Bone marrow (tissue), 2 donors: Measurements from ENCODE around the gene SLC17A8.
A peak's percentile ranks its signal among the peaks of the same experiment; 100 is the strongest.

ENCODE experiments used
- DNase-seq, 2 donors: peaks; one replicate each; lab custom pipeline; 2025; lab: John Stamatoyannopoulos, UW

SLC17A8 gene

DNA sequence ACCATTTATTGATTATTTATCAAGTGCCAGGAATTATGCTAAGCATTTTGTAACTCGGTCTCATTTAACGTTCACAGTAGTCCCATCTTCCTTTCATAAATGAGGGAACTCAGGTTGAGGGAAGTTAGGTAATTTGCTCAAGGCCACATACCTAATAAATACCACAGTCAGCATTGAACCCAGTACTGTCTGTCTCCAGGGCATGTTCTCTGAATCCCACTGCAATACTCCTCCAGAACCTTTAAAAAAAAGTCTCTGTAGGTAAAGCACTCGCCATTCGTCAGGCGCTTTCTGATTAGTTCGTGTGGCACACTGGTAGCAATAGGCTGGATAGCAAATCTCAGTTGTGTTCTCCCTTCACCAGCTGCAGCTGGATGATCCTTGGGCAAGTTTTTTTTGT, 14.3 kb downstream of the SLC17A8 start:
- no peak for DNase-seq

DNA sequence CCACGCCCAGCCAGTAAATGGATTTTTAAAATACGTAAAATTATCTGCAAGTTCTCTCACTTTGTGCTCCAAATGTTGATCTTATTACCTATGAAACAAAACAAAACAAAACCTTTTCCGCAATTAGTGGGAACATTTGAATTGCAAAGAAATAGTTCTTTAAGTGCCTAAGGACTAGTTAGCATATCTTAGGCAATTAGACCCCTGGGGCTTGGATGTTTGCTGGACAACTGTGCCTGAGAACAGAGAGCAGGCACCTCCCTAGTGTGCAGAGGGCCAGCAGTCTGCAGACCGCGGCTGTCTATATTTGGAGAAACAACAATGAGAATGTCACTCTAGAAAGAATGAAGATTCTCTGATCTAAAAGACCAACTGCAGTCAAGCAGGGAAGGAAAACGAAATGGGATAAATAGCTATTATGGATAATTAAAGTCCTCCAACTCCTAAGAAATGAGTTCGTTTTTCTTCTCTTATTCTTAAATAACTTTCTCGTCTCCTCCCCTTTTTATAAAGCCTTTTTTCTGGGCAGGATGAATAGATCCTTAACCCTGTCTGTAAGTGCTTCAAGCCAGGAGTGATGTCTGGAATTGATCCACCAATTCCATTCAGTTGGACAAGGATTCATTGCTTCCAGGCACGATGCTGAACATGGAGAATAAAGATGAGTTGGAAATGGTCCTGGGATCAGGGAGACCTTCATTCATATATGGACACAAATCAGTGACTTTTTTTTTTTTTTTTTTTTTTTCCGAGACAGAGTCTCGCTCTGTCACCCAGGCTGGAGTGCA, 16.2 kb downstream of the SLC17A8 start:
- no peak for DNase-seq

DNA sequence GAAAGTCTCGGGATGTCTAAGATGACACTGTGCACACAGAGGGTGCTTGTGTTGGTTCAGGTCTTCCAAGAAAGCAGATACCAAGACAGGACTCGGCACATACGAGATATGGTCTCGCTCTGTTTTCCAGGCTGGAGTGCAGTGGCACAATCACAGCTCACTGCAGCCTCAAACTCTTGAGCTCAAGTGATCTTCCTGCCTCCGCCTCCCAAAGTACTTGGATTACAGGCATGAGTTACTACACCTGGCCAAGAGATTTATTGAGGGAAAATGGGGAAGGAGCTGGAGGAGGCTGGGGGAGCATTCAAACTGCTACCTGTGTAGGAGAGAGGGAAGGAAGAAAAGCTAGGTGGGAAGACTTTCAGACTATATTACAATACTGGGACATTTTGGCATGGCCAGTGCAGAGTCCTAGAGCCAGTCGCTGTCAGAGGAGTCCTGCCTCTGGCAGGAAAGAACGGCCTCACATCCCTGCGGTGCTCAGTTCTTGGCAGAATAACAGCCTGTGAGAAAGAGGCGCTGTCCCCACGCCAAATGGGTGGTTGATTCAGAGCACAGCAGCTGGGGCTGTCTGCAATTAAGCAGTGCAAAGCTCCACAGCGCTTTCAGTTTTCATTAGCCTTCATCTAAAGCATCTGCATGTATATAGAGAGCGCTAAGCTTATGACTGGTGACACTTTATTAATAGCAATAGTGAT, 18.3 kb downstream of the SLC17A8 start:
- DNase-seq = no peak

DNA sequence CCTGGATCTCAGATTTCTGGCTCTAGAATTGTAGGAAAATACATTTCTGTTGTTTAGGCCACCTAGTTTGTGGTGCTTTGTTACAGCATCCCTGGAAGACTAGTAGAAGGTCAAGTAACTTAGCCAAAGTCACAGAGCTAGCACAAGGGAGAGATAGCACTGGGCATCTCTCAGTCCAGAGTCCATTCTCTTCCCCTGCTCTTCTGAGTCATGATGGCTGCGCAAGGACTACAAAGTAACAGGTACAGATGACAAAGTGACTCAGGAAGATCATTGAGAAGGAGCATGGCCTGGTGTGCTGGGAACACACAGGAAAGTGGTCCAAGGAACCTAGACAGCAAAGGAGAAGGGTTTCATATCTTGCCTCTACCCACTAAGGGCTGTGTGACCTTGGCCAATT, 19.3 kb downstream of the SLC17A8 start:
- no peak for DNase-seq

DNA sequence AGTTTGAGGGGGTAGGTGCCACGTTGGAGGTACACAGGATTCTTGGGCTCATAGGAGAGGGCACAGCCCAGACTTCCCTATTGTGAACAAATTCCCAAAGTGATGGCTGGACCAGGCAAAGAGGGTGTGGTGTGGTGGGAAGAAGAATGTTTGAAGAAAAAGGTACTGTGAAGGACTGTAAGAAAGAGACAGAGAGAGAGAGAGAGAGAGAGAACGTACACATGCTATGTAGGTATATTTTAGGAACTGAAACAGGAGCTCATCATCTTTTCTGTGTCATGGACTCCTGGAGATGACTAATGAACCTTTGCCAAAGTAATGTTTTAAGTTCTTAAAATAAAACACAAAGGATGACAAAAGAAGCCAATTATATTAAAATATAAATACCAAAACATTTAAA, 24.5 kb downstream of the SLC17A8 start:
- no peak for DNase-seq

DNA sequence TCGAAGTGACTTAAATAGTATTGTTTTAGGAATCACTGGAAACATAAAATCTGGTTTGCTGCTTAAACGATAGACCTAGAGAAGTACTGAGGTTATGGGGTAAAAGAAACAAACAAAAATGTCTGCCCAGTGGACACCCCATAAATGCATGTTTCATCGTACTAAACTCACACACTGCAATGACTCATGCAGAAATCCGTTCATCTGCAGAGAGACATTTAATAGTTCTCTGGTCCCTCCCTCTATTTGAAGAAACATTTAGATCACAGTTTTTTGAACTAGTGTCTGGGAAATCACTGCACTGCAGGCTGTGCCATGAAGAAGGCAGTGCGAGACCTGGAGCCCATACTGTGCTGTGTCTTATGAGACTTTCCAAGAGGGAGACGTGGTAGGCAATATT, 25.5 kb downstream of the SLC17A8 start:
- DNase-seq = no peak

DNA sequence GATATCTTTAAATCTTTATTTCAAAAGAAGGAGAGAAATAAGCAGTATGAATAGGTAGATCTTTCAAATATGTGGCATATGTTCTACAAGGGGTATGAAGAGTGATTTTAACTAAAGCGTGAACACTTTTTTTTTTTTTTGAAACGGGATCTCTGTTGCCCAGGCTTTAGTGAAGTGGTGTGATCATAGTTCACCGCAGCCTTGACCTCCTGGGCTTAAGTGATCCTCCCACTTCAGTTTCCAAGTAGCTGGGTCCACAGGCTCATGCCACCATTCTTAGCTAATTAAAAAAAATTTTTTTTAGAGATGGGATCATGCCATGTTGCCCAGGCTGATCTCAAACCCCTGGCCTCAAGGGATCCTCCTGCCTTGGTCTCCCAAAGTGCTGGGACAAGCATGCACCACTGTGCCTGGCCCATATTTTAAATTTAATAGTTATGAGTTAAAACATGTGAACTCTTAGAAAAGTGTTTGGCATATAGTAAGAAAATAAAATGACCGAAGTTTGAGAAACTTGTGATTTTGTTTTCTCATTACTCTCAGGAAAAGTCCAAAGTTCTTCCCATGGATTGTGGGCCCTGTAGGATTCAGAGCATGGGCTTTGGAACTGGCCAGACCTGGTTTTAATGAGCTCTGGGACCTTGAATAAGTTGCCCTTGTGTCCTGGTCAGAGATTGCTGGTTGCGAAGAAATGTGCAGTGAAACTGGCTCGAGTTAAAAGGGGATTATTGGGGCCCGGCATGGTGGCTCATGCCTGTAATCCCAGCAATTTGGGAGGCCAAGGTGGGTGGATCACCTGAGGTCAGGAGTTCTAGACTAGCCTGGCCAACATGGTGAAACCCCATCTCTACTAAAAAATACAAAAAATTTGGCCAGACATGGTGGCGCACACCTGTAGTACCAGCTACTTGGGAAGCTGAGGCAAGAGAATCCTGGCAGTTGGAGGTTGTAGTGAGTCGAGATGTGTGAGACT, 27.0 kb downstream of the SLC17A8 start:
- no peak for DNase-seq

DNA sequence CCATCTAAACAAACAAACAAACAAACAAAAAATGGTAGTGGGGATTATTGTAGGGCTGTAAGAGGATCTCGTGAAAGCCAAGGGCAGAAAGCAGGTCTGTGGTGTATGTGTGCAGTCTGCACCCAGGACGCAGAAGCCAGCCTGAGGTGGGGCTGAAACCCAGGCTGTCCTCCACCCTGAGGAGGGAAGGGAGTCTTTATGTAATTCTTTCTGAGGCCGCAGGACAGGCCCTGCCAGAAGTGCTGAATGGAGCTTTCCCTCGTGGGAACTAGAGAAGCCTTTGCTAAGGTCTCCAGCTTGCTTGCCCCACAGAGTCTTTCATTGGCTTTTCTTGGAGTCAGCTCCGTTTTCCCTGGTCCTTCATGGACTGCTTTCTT, 27.7 kb downstream of the SLC17A8 start:
- no peak for DNase-seq

DNA sequence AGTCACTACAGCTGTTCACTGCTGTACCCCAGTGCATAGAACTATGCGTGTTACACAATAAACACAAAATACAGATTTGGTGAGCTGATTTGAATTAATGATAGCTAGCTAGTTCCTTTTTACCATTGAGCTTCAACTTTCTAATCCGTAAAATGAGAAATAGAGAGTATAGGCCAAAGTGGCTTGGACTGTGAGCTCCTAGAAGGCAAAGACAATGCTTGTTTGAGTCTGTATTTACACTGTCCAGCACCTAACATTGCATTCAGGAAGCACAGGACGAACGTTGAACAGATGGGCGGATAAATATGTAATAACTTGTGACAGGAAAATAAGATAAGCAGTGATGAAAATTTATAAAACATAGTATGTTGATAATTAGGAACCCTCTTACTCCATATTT, 31.5 kb downstream of the SLC17A8 start:
- DNase-seq = no peak

DNA sequence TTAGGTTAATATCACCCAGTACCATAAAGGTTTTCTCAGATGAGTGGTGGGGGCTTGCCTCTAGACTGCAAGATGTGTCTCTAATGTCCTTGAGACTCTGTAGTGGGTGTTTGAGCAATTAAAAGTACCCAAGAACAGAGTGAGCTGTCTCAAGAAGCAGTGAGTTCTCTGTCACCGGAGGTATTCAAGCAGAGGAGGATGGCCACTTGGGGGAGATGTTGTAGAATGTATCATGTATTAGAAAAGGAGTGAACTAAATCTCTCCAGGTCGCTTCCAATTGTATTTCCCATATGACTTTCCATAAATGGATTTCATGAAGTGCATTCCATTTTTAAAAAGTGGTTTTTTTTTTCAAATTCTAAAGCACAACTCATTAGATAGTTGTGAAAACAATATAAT, 35.0 kb downstream of the SLC17A8 start:
- no peak for DNase-seq

DNA sequence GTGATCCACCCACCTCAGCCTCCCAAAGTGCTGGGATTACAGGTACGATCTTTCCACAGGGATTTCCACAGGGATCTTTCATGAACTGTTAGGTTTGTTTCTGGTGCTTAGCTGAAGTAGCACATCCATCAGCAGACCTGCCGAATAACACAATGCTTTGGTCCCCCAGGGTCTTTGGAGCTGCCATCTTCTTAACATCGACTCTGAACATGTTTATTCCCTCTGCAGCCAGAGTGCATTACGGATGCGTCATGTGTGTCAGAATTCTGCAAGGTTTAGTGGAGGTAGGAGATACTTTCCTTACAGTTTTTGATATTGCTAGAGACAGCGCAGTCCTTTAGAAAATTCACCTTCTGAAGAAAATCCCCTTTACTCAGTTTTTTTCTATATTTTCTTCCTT, 36.3 kb downstream of the SLC17A8 start:
- no peak for DNase-seq

DNA sequence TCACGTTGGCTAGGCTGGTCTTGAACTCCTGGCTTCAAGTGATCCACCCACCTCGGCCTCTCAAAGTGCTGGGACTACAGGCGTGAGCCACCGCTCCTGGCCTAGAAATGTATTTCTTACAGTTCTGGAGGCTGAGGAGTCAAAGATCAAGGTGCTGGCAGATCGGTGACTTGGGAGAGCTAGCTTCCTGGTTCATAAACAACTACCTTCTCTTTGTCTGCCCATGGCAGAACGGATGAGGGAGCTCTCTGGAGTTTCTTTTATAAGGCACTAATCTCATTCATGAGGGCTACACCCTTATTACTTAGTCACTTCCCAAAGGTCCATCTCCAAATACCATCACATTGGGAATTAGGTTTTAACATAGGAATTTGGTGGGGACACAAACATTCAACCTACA, 38.9 kb downstream of the SLC17A8 start:
- no peak for DNase-seq

DNA sequence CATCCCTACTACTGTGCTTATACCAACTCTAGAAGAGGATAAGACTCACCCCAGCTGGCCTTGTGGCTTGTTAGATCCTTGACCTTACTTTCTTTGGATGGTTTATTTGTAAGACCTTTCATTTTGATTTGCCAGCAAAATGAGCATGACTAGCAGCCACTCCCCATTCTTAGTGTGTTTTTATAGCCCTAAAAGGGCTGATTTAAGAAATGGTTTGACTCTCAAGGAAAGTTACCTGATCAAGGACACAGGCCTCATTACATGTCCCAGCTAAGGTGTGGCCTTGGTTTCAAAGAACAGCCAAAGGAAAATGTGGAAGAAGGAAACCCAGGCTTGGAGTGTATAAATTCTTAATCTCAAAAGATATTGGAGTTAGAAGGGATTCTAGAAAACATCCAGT, 41.4 kb downstream of the SLC17A8 start:
- no peak for DNase-seq

DNA sequence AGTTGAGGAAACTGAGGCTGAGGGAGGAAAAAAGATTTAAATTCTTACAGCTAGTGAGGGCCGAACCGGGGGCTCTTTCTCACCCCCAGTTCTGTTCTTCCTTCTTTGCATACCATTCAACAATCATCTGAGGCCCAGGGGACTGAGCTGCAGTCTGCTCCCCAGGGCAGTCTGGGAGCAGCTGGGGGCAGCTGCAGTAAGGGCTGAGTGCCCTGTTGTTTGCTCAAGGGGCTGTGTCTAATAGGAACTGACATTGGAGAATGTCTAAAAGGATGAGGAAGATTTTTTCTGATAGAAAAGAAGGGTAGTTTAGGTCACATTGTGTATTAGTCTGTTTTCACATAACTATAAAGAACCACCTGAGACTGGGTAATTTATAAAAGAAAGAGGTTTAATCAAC, 42.2 kb downstream of the SLC17A8 start:
- DNase-seq = no peak

DNA sequence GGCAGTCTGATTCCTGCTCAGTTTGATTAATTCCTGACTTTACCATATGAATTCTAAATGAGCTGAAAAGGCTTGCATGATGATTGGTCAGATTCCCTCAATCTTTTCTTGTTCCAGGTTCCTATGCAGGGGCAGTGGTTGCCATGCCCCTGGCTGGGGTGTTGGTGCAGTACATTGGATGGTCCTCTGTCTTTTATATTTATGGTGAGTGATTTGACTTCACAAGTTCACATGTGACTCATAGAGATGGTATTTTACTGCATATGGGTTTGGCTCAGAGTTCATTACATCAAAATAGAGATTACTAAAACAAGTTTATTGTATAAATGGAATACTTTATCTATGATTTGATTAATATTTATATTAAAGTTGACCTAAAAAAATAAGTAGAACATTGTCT, 44.8 kb downstream of the SLC17A8 start:
- no peak for DNase-seq

DNA sequence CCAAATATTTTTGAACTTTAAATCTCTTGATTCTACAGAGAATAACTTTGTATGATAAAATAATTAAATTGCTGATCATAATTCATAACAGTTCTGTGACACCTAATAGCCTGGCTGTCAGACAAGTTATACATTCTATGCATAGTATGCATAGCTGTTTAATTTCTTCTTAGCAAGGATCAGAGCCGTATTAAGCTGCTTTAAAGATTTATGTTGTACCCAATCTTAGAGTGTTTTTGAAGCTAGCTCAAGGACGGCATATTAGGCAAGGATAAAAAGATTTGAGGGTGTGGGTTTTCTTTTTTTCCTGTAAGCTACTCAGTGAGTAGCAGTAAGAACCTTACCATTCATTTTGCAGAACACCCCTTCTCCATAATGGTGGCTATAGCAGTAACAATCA, 45.9 kb downstream of the SLC17A8 start:
- DNase-seq = no peak

DNA sequence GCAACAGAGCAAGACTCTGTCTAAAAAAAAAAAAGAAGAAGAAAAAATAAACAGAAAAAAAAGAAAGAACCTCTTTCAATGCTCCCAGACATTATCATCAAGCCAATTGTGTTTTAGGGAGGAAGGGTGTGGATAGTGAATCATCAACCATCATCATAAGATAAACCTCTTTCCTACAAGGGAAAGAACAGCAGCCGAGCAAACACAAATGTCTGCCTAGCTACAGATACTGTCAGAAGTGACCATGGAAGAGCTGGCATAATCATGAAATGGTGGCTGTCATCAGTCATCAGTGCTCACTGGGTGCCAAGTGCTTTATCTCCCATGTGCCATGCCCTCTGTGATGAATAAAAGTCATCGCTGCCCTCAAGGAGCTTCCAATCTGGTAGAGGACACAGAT, 46.6 kb downstream of the SLC17A8 start:
- no peak for DNase-seq

DNA sequence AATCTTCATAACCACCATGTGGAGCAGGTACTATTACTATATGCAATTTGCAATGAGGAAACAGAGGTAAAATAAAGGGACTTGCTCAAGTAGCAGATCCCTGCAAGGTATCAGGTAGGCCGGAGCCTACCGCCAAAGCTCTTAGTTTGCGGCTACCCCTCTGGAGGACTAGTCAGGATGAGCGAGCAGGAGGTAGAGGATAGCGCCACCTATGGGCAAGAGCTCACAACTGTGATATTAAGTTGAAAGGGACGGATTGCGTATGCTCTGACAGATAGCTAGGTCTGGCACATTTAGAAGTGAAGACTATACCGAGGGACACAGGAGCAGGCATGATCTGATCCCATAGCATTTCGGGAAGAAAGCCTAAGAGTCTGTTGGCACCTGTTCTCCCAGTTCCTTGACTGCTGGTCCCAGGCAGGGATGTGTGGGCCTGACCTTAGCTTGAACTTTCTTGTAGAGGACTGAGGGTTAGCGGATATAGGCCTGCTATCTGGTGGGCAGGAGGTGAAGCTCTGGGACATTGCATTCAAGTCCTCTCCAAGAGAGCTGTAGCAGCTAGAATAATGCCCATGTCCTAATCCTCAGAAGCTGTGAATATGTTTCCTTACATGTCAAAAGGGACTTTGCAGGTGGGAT, 48.0 kb downstream of the SLC17A8 start:
- peak in 1 of 2 donors; percentile 10 for DNase-seq

DNA sequence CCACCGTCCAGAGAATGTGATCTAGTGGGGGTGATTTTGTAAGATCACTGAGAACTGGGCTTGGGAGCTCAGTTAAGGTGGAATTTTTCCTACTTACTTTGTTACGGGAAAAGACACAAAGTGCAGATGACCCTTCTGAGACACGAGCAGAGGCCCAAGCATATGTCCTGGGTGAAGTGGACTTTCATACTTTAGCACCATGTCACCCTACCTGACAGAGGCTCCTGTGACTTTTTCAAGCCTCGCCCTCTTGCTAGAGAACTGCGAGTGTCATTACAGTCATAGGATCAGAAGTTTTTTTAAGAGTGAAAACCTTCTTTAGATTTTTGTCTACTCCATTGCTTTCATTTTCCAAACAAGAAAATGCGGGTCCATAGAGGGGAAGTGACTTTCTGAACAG, 56.1 kb downstream of the SLC17A8 start:
- DNase-seq = no peak

DNA sequence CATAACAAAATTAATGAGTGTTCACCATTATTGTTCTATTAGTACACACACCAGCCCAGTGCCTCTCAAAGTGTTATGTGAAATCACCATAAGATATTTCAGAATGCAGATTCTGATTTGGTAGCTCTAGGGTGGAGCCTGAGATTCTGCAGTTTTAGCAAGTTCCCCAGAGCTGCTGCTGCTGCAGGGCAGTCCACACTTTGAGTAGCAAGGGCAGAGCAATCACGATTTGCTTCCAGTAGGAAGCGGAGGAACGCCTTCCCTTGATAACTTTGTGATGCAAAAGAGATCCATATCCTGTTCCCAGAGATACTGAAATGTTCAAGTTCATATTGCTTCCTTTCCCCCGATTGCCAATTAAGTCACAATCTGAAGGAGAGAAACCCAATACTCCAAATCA, 57.9 kb downstream of the SLC17A8 start:
- no peak for DNase-seq

DNA sequence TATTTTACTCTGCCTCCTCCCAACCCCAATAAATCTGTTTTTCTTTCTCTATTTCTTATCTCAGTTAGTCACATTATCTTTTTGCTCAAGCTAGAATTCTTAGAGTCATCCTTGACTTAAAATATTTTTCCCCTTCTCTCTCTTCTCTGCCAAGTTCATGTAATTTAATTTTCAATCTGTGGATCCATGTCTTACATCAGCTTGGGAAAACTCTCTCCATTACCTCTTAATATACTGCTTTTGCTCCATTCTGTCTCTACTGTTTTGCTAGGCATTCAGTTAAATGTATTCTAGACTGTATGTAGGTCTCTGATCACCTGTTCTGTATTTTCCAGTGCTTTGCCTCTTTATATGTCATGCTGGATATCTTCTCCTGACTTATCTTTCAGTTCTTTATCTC, 65.8 kb downstream of the SLC17A8 start:
- no peak for DNase-seq

DNA sequence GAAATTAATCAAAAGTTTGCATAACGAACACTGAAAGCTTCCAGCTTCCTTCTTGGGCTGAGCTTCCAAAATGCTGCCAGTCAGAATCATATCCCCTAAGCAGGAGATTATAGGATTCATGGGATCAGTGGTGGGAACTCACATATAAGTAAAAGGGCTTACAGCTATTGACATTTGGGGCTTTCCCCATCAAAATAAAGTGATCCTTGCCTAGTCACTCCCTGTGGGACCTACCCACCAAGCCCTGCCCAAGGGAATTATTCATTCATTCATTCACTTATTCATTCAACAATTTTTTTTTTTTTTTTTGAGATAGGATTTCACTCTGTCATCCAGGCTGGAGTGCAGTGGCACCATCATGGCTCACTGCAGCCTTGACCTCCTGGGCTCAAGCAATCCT, 69.3 kb downstream of the SLC17A8 start:
- DNase-seq = no peak
